T47D (cell line): ENCODE results near the gene CARD8.

Experiments
- DNase-seq, 2 experiments: peaks; one replicate each; pipeline versions ENCODE4 v3.0.0 to v3.0.0-alpha.2; 2011 to 2012; ENCODE audit warnings: low read depth in 1 of 2, low spot score in 1 of 2
- JUND ChIP-seq: IDR thresholded peaks from 2 replicates; pipeline ENCODE4 v1.6.1; 2012; ENCODE audit warnings: low read depth
- in situ Hi-C: cut with HindIII; loops from 2 replicates; pipeline ENCODE4 v1.10.0; 2016; ENCODE audit warnings: low sequenced_read_pairs, low pct_unique_long_range_greater_than_20kb

CARD8 gene

GRCh38 chr19:48218997-48219396 is 36.7 kb downstream of the CARD8 start:
- DNase-seq = no peak
- no peak for TF ChIP-seq JUND
- in situ Hi-C loops = no loop called here

DNA sequence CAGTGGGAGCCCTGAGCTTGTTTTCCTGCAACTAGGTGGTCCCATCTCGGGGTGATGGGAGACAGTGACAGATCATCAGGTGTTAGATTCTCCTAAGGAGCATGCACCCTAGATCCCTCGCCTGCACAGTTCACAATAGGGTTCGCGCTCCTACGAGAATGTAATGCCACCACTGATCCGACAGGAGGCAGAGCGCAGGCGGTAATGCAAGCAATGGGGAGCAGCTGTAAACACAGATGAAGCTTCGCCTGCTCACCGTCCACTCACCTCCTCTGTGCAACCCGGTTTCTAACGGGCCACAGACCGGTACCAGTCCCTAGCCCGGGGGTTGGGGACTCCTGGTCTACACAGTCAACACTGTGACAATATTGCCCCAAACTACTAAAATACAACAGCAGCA is 38.8 kb downstream of the CARD8 start:
- DNase-seq = no peak
- in situ Hi-C loops = no loop called here
- TF ChIP-seq JUND = no peak

DNA sequence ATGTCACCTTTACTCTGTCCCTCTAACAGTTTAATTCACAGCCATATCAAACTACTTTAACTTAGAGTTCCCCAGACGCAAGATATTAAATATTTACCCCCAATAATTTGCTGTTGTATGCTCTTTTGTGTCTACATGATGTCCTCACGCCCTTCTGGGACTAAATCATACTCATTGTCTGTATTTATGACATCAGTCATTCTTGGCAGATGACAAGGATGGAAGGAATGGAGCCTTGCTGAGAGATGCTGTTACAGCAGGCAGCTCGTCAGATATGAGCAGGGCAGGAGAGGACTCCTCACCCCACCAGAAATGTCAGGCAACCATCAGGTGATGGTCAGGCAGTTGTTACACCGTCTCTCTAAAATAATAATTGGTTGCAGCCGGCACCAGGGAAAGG is 41.8 kb downstream of the CARD8 start:
- in situ Hi-C loops = no loop called here
- TF ChIP-seq JUND = no peak
- DNase-seq = no peak

- DNase-seq = no peak
- in situ Hi-C loops = no loop called here
- TF ChIP-seq JUND = no peak
Observed at GRCh38 chr19:48210005-48210404, 45.7 kb downstream of the CARD8 start.

DNA sequence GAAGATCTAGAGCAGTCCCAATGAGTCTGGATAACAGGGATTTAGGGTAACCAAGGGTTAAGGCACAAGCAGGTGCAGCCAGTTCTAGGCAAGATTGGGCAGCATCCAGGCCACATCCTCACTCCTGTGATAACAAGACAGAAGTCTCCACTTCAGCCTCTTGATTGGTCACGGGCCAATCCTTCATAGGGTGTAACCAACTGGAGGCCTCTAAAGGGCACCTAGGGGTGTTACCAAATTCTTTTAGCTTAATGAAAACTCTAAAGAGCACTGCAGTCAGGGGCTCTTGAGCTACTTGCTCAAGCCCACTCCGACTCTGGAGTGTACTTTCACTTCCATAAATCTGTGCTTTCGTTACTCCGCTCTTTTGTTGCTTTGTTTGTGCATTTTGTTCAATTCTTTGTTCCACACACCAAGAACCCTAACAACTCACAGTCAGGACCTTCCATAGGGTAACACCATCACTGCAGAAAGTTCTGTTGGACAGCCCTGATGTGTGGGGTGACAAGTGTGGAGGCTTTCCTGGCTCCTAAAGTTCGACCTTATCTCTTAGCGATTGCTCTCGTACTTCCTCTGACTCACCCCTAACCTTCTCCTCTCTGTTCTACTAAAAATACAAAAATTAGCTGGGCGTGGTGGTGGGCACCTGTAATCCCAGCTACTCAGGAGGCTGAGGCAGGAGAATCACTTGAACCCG is 49.2 kb downstream of the CARD8 start:
- DNase-seq = no peak
- in situ Hi-C loops = no loop called here
- TF ChIP-seq JUND = no peak

DNA sequence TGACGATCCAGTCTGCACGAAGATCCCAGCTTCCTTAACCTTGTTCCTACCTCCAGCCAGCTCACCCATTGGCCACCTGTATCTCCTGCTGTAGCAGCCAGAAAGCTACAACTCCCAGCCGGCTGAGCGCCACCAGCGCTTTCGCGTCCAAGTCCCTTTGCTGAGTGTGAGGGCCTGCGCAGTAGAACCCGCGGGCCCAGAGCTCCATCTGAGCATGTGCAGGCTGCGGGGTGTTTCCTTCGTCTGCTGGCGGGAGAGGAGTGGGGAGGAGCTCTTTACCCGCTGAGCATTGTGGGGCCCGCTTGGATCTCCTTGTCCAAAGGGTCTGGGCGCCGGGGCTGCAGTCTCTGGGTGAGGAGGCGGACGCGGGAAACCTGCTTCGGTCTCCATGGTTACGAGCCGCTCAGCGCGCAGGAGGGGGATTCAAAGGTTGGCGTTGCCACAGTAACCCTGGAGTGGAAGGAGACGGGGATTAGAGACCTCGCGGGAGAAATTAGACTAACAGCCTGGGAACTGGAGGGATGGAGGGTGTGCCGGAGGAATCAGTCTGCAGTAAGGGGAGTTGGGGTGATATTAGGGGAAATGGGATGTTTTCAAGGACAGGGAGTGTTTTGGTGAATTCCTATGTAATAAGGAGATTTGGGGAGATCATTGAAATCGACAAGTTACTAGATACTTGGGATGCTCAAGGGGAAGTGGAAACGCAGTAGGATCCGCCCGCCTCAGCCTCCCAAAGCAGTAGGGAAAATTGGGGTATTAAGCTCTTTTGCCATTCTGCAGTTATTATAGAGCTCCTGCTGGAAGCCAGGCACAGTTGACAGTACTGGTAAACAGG is 51.7 kb downstream of the CARD8 start:
- in situ Hi-C loops = no loop called here
- TF ChIP-seq JUND = no peak
- DNase-seq = peak; percentile 84 to 95

- no peak for DNase-seq
- in situ Hi-C loops = no loop called here
- no peak for TF ChIP-seq JUND
Observed at GRCh38 chr19:48203222-48203793, 52.4 kb downstream of the CARD8 start.

- TF ChIP-seq JUND = no peak
- no peak for DNase-seq
- in situ Hi-C loops = no loop called here
Observed at GRCh38 chr19:48196933-48197665, 58.6 kb downstream of the CARD8 start.

DNA sequence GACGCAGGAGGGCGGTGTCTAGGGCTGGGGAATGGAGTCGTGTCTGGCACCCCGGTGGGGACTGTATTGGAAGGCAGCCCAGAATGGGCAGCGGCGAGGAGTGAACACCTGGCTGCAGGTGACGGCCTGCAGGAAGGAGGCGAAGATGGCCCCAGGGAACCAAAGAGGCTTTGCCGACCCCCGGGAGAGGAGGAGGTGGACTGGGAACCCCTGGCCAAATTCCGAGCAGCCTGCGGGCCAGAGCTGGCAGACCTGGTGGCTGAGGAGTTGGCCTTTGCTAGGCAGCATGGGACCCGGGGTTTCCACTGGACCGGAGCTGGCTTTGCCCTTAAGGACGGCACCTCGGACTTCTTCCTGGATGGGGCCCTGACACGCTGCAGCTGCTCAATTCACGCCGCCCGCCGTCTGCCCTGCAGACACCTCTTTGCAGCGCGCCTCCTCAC is 59.4 kb downstream of the CARD8 start:
- in situ Hi-C loops = no loop called here
- DNase-seq = no peak
- no peak for TF ChIP-seq JUND

DNA sequence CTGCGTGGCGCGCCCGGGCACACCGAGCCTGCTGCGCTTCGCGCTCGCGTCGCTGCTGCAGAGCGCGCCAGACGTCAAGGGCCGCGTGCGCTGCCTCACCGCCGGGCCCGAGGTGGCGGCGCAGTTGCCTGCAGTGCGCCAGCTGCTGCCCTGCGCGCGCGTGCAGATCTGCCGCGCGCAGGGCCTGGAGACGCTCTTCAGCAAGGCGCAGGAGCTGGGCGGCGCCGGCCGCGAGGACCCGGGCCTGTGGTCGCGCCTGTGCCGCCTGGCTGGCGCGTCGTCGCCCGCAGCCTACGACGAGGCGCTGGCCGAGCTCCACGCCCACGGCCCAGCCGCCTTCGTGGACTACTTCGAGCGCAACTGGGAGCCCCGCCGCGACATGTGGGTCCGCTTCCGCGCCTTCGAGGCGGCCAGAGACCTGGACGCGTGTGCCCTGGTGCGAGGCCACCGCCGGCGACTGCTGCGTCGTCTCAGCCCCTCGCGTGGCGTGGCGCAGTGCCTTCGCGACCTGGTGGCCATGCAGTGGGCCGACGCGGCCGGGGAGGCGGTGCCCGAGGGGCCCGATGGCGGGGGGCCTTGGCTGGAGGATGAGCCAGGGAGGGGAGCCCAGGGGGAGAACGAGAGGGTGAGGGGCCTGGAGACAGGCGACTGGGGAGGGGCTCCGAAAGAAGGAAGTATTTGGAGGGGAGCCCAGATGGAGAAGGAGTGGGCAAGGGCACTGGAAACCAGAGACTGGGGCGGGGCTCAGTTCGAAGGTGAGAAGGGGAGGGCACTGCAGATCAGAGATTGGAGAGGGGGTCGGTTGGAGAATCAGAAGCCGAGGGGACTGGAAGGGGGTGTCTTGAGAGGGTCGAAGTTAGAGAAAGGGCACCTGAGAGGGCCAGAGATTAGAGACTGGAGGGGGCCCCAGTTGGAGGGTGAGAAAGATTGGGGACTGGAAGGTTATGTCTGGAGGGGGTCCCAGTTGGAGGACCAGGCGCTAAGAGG is 60.6 kb downstream of the CARD8 start:
- in situ Hi-C loops = no loop called here
- DNase-seq = no peak
- TF ChIP-seq JUND = no peak

- DNase-seq = peak in 1 of 2 experiments; percentile 20
- in situ Hi-C loops = no loop called here
- no peak for TF ChIP-seq JUND
Observed at GRCh38 chr19:48194041-48194843, 61.5 kb downstream of the CARD8 start.
